K562 (cell line): ENCODE data around the gene TGFBR1. TPM values are rescaled to one million over a fixed set of nuclear protein-coding genes. Genes with fewer than 3 reads are reported as not detected.

Source experiments
- CBFA2T3 ChIP-seq: fragments of 450-650 bp; IDR thresholded peaks from 2 replicates; pipeline ENCODE4 v1.6.1; 2017
- CBX8 ChIP-seq: fragments of 200-600 bp; sonication (generic); IDR thresholded peaks from 2 replicates; pipeline ENCODE4 v1.6.1; 2012; ENCODE audit warnings: borderline replicate concordance, mixed run types, low read depth, mild to moderate bottlenecking, moderate library complexity, mixed read lengths, low read length, control low read depth, inconsistent platforms; ENCODE audit not compliant: poor library complexity, severe bottlenecking; ENCODE audit errors: extremely low read depth
- CXXC5 ChIP-seq: fragments of 250-450 bp; sonication (Bioruptor Pico); IDR thresholded peaks from 2 replicates; pipeline ENCODE4 v1.8.0; 2022; ENCODE audit warnings: inconsistent platforms, mild to moderate bottlenecking, moderate library complexity
- DPF2 ChIP-seq: fragments of 450-650 bp; IDR thresholded peaks from 2 replicates; pipeline ENCODE4 v1.6.1; 2016
- ELF4 ChIP-seq: fragments of 450-650 bp; formaldehyde crosslinking; IDR thresholded peaks from 2 replicates; pipeline ENCODE4 v1.4.0; 2022; ENCODE audit warnings: missing genetic modification characterization
- EP300 ChIP-seq: IDR thresholded peaks from 2 replicates; pipeline ENCODE4 v1.6.1; 2012; ENCODE audit warnings: low read length, improper control_type of control experiment
- HDAC1 ChIP-seq, 2 experiments: fragments of 450-650 bp; IDR thresholded peaks; 2 replicates each; pipeline ENCODE4 v1.6.1; 2016 to 2017; ENCODE audit warnings: inconsistent platforms in 1 of 2, mild to moderate bottlenecking in 1 of 2, moderate library complexity in 1 of 2
- HSF4 ChIP-seq: fragments of 250-450 bp; sonication (Bioruptor Pico); IDR thresholded peaks from 2 replicates; pipeline ENCODE4 v2.1.2; 2022; ENCODE audit warnings: mild to moderate bottlenecking, moderate library complexity, borderline replicate concordance
- MEF2D ChIP-seq: conservative IDR thresholded peaks from 2 replicates; pipeline ENCODE4 v1.6.1; 2016; ENCODE audit warnings: low read depth, missing genetic modification characterization, missing compliant biosample characterization
- NFRKB ChIP-seq: fragments of 450-650 bp; IDR thresholded peaks from 2 replicates; pipeline ENCODE4 v1.6.1; 2016; ENCODE audit warnings: low read depth
- NR2C1 ChIP-seq, 2 experiments: fragments of 450-650 bp; IDR thresholded peaks; 2 replicates each; pipeline ENCODE4 v1.6.1; 2017; ENCODE audit warnings: mild to moderate bottlenecking in 2 of 2, antibody characterized with exemption in 1 of 2, inconsistent platforms in 1 of 2, missing compliant biosample characterization in 1 of 2, missing genetic modification characterization in 1 of 2
- NRF1 ChIP-seq, 2 experiments: fragments of 450-650 bp; IDR thresholded peaks in 1 of 2; conservative IDR thresholded peaks in 1 of 2; 2 replicates each; pipeline ENCODE4 v1.6.1; 2014; ENCODE audit warnings: mild to moderate bottlenecking in 2 of 2
- PTBP1 ChIP-seq: fragments of 200-400 bp; formaldehyde crosslinking; IDR thresholded peaks from 2 replicates; pipeline ENCODE4 v1.6.1; 2017; ENCODE audit warnings: low read depth, low read length
- RAD21 ChIP-seq, 2 experiments: fragments of 250-450 bp in 1 of 2; fragments of 450-650 bp in 1 of 2; sonication (Bioruptor Pico) in 1 of 2; formaldehyde crosslinking in 1 of 2; IDR thresholded peaks in 1 of 2; conservative IDR thresholded peaks in 1 of 2; 2 replicates each; pipeline versions ENCODE4 v1.4.0 to v1.8.0; 2020 to 2022; ENCODE audit warnings: mild to moderate bottlenecking in 2 of 2, moderate library complexity in 1 of 2
- RBM39 ChIP-seq: fragments of 200-400 bp; formaldehyde crosslinking; optimal IDR thresholded peaks from 2 replicates; pipeline ENCODE3; 2018; ENCODE audit warnings: low read depth, low read length
- SMAD3 ChIP-seq: fragments of 450-650 bp; formaldehyde crosslinking; conservative IDR thresholded peaks from 2 replicates; pipeline ENCODE4 v1.4.0; 2020; ENCODE audit warnings: mild to moderate bottlenecking
- SMAD4 ChIP-seq: fragments of 250-450 bp; sonication (Bioruptor Pico); conservative IDR thresholded peaks from 2 replicates; pipeline ENCODE4 v1.8.0; 2021; ENCODE audit warnings: inconsistent platforms, mild to moderate bottlenecking, moderate library complexity
- TAF7 ChIP-seq: fragments of 450-650 bp; IDR thresholded peaks from 2 replicates; pipeline ENCODE4 v1.6.1; 2016; ENCODE audit warnings: missing genetic modification characterization, missing compliant biosample characterization
- ZNF311 ChIP-seq: fragments of 250-450 bp; sonication (Bioruptor Pico); IDR thresholded peaks from 2 replicates; pipeline ENCODE4 v1.4.0; 2020; ENCODE audit warnings: mild to moderate bottlenecking, moderate library complexity
- ZNF445 ChIP-seq: fragments of 250-450 bp; sonication (Bioruptor Pico); IDR thresholded peaks from 2 replicates; pipeline ENCODE4 v1.4.0; 2020; ENCODE audit warnings: low read depth, mild to moderate bottlenecking, moderate library complexity
- ZNF76 ChIP-seq: fragments of 250-450 bp; sonication (Bioruptor Pico); IDR thresholded peaks from 2 replicates; pipeline ENCODE4 v1.4.0; 2020; ENCODE audit warnings: mild to moderate bottlenecking, moderate library complexity, borderline replicate concordance
- ZNF766 ChIP-seq: fragments of 200-800 bp; sonication (Bioruptor generic); conservative IDR thresholded peaks from 2 replicates; pipeline ENCODE4 v1.6.1; 2016; ENCODE audit warnings: missing genetic modification characterization, missing compliant biosample characterization
- polyA plus RNA-seq, 8 experiments: library from polyadenylated mRNA; depleted of rRNA in 4 of 8; stranded (reverse) in 5 of 8; unstranded in 3 of 8; fragments of >200 nt; fragmentation: Nextera tagmentation in 2 of 8; fragmentation: Illumina TruSeq in 1 of 8; extraction: Ambion mirVana in 2 of 8; extraction: Trizol in 1 of 8; gene quantifications; 2 replicates each; pipeline versions ENCODE4 v1.2.1 to v1.2.3, GENCODE V29; 2011 to 2014; ENCODE audit warnings: inconsistent platforms in 1 of 8, missing spikeins in 1 of 8
- total RNA-seq, 7 experiments: library from RNA; depleted of rRNA in 6 of 7; stranded (reverse); fragments of >200 nt in 6 of 7; fragmentation: Illumina TruSeq in 2 of 7; extraction: Trizol in 2 of 7; gene quantifications; 2 replicates each; pipeline versions ENCODE4 v1.2.1 to v1.2.3, GENCODE V29; 2011 to 2021; ENCODE audit warnings: low replicate concordance in 1 of 7
- TF ChIP-seq, protein P1 (sequence below): sonication (generic); formaldehyde crosslinking; IDR thresholded peaks from 2 replicates; pipeline ENCODE4 v1.8.0; 2022; ENCODE audit warnings: mild to moderate bottlenecking, missing genetic modification reagents
- TF ChIP-seq, protein P2 (sequence below), 2 experiments: fragments of 450-650 bp; conservative IDR thresholded peaks; 2 replicates each; pipeline ENCODE4 v1.6.1; 2017; ENCODE audit warnings: mild to moderate bottlenecking in 2 of 2, moderate library complexity in 2 of 2
- TF ChIP-seq, protein P3 (sequence below): sonication (generic); IDR thresholded peaks from 2 replicates; pipeline ENCODE4 v1.6.1; 2016

Gene TGFBR1
- total and polyA plus RNA-seq, 9 of the 15 experiments (the other 6 are each of a cell fraction or from before 2014, with no cell fraction given) = 15.5 to 62.4 (median 42.7) TPM

DNA sequence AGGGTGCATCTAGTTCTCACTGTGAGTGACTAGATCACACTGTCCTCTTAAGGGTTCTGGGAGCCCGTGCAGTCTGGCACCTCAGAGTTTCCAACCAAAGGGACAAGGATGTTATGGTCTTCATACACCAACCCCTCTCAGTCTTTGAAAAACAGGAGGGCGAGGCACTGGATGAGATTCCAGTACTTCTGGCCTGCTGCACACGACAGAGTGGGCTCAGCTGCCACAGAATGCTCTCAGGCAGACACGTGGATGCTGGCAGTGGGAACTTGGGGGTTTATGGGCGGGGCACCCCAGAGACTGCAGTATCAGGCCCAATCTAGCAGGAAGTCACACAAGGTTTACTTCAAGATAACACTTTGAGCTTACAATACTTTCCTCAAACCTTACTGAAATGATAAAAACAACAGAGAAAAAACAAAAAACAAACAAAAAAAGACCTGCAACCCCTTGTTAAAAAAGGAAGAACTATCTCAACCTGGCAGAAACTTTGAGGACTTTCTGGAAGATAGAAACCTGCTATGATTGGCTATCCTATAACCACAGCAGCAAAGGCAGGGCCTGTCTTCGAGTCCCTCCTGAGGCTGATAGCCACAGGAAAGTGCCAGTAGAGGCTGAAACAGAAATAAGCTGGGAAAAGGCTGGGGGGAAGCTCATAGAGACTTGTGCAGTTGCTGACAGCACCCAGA lies 28.3 kb upstream of the TGFBR1 start (continued):
- TF ChIP-seq HSF4 (no peak), ZNF76 (CRISPR knock-in tag) (peak; percentile 61; the same call in 1 of the 2 replicates), ZNF445 (CRISPR knock-in tag) (no peak), CBX8 (no peak), CXXC5 (peak; percentile 56), RBM39 (no peak), ZNF766 (CRISPR knock-in tag) (peak; percentile 61), NRF1 (conservative IDR thresholded peaks at IDR 0.05 in 1 of 2, IDR thresholded peaks at IDR 0.05 in 1 of 2) (no peak), SMAD3 (CRISPR knock-in tag) (no peak), RAD21 (CRISPR knock-in tag; conservative IDR thresholded peaks at IDR 0.05 in 1 of 2, IDR thresholded peaks at IDR 0.05 in 1 of 2) (peak in 1 of 2 experiments; percentile 13; a peak in 1 of 4 replicates), EP300 (peak; percentile 59), CBFA2T3 (peak; percentile 87), HDAC1 (IDR thresholded peaks at IDR 0.05) (peak in 1 of 2 experiments; percentile 17; a peak in 1 of 4 replicates), MEF2D (tag) (no peak), PTBP1 (no peak), NR2C1 (IDR thresholded peaks at IDR 0.05) (no peak), NR2C1 (tag; IDR thresholded peaks at IDR 0.05) (no peak), DPF2 (peak; percentile 92), ZNF311 (peak; percentile 24; the same call in 1 of the 2 replicates), SMAD4 (peak; percentile 78; the same call in 1 of the 2 replicates), ELF4 (CRISPR knock-in tag) (no peak), TAF7 (tag) (no peak), NFRKB (peak; percentile 15; the same call in 1 of the 2 replicates)
- TF ChIP-seq, protein P1, sequence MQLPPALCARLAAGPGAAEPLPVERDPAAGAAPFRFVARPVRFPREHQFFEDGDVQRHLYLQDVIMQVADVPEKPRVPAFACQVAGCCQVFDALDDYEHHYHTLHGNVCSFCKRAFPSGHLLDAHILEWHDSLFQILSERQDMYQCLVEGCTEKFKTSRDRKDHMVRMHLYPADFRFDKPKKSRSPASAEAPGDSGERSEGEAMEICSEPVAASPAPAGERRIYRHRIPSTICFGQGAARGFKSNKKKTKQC = no peak
- TF ChIP-seq, protein P2, sequence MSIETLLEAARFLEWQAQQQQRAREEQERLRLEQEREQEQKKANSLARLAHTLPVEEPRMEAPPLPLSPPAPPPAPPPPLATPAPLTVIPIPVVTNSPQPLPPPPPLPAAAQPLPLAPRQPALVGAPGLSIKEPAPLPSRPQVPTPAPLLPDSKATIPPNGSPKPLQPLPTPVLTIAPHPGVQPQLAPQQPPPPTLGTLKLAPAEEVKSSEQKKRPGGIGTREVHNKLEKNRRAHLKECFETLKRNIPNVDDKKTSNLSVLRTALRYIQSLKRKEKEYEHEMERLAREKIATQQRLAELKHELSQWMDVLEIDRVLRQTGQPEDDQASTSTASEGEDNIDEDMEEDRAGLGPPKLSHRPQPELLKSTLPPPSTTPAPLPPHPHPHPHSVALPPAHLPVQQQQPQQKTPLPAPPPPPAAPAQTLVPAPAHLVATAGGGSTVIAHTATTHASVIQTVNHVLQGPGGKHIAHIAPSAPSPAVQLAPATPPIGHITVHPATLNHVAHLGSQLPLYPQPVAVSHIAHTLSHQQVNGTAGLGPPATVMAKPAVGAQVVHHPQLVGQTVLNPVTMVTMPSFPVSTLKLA (conservative IDR thresholded peaks at IDR 0.05) = peak; percentile 77 to 86
- TF ChIP-seq, protein P3, sequence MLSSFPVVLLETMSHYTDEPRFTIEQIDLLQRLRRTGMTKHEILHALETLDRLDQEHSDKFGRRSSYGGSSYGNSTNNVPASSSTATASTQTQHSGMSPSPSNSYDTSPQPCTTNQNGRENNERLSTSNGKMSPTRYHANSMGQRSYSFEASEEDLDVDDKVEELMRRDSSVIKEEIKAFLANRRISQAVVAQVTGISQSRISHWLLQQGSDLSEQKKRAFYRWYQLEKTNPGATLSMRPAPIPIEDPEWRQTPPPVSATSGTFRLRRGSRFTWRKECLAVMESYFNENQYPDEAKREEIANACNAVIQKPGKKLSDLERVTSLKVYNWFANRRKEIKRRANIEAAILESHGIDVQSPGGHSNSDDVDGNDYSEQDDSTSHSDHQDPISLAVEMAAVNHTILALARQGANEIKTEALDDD = peak; percentile 40; the same call in 1 of the 2 replicates
